Hepatocyte (in vitro differentiated cells): ENCODE data around the gene PIGB. TPM values are rescaled to one million over a fixed set of nuclear protein-coding genes. Genes with fewer than 3 reads are reported as not detected.
A peak's percentile ranks its signal among the peaks of the same experiment; 100 is the strongest.
"Not testable (repeated sequence)": the region's sequence is repeated elsewhere in the genome, so short reads cannot be mapped to it uniquely, and the experiment has no call there.

ENCODE experiments used
- DNase-seq: peaks from one replicate; pipeline ENCODE4 v3.0.0-alpha.2; 2016; ENCODE audit warnings: low spot score
- H2AFZ ChIP-seq: fragments of 200-600 bp; sonication (generic); 2 replicates; pipeline ENCODE4 v1.6.0; 2016; ENCODE audit warnings: antibody characterized with exemption, mild to moderate bottlenecking
- H3K27ac ChIP-seq: fragments of 200-600 bp; sonication (generic); 2 replicates; pipeline ENCODE4 v1.5.1; 2016; ENCODE audit warnings: mild to moderate bottlenecking
- H3K27me3 ChIP-seq: fragments of 200-600 bp; sonication (generic); 2 replicates; pipeline ENCODE4 v1.6.1; 2016
- H3K36me3 ChIP-seq: fragments of 200-600 bp; sonication (generic); replicated peaks from 2 replicates; pipeline ENCODE4 v1.5.1; 2016; ENCODE audit warnings: low read depth; ENCODE audit not compliant: insufficient read depth
- H3K4me1 ChIP-seq: fragments of 200-600 bp; sonication (generic); 2 replicates; pipeline ENCODE4 v1.5.1; 2016; ENCODE audit warnings: mild to moderate bottlenecking, moderate library complexity; ENCODE audit not compliant: insufficient read depth
- H3K4me2 ChIP-seq: fragments of 200-600 bp; sonication (generic); 2 replicates; pipeline ENCODE4 v1.6.0; 2016
- H3K4me3 ChIP-seq: fragments of 200-600 bp; sonication (generic); 2 replicates; pipeline ENCODE4 v1.5.1; 2016; ENCODE audit warnings: mild to moderate bottlenecking
- H3K79me2 ChIP-seq: fragments of 200-600 bp; sonication (generic); 2 replicates; pipeline ENCODE4 v1.6.0; 2017; ENCODE audit warnings: mild to moderate bottlenecking
- H3K9me2 ChIP-seq: fragments of 200-600 bp; sonication (generic); replicated peaks from 2 replicates; pipeline ENCODE4 v1.6.0; 2017; ENCODE audit warnings: mild to moderate bottlenecking; ENCODE audit not compliant: insufficient read depth
- H3K9me3 ChIP-seq: fragments of 200-600 bp; sonication (generic); 2 replicates; pipeline ENCODE4 v1.5.1; 2016; ENCODE audit warnings: low read depth, mild to moderate bottlenecking
- H4K20me1 ChIP-seq: fragments of 200-600 bp; sonication (generic); 2 replicates; pipeline ENCODE4 v1.6.0; 2016; ENCODE audit warnings: mild to moderate bottlenecking; ENCODE audit not compliant: insufficient read depth, poor library complexity, severe bottlenecking
- EZH2 ChIP-seq: fragments of 200-600 bp; sonication (generic); IDR thresholded peaks from 2 replicates; pipeline ENCODE4 v1.6.1; 2016; ENCODE audit warnings: antibody characterized with exemption, mild to moderate bottlenecking, borderline replicate concordance
- EZH2phosphoT487 ChIP-seq: fragments of 200-600 bp; sonication (generic); IDR thresholded peaks from one replicate; pipeline ENCODE4 v1.6.1; 2018; ENCODE audit warnings: antibody characterized with exemption, mild to moderate bottlenecking, low read depth, moderate library complexity; ENCODE audit not compliant: unreplicated experiment, severe bottlenecking
- WGBS: methylation state at CpG from one replicate; pipeline ENCODE4 v1.1.6; 2016; ENCODE audit warnings: low lambda C conversion rate; ENCODE audit errors: missing lambda C conversion rate; 5-methylcytosine and 5-hydroxymethylcytosine counted together
- polyA plus RNA-seq: library from polyadenylated mRNA; unstranded; fragments of >200 nt; fragmentation: Nextera tagmentation; extraction: Ambion mirVana; gene quantifications from 2 replicates; pipeline ENCODE4 v1.2.1, GENCODE V29; 2016
- total RNA-seq: library from RNA; depleted of rRNA; stranded (reverse); fragments of >200 nt; gene quantifications from 2 replicates; pipeline ENCODE4 v1.2.3, GENCODE V29; 2014
- TF ChIP-seq, protein P1 (sequence below): fragments of 200-600 bp; sonication (generic); IDR thresholded peaks from 2 replicates; pipeline ENCODE4 v1.5.1; 2016; ENCODE audit warnings: antibody characterized with exemption, mild to moderate bottlenecking; ENCODE audit not compliant: poor library complexity

The PIGB gene
- total and polyA plus RNA-seq, 2 experiments from 2014 or later, result 12.1 to 13.5 TPM

DNA sequence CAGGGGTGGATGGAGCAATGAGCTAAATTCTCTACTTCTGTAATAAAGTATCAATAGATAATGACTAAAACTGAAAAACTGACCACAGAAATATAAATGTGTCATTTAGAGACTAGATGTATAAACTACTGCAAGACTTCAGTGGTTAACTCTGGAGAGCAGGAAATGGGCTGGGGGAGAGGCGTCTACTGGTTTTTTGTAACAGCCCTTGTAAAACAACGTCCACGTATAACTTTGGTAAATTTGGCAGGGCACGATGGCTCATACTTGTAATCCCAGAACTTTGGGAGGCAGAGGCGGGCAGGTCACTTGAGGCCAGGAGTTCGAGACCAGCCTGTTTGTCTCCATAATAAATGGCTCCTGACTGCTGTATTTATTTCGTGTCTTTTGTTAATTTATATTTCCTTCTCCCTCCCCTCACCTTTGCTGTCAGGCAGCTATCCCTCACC is 41.9 kb upstream of the PIGB start:
- H3K9me2 ChIP-seq, result no peaks in the 10 kb centered on the region
- H4K20me1 ChIP-seq, result no peaks in the 10 kb centered on the region
- H3K79me2 ChIP-seq, result peaks cover 57% of the 10 kb centered on the region
- no peak overlapping the region for H3K27ac ChIP-seq
- TF ChIP-seq EZH2phosphoT487, result no peak
- TF ChIP-seq EZH2, result no peak
- TF ChIP-seq, protein P1, sequence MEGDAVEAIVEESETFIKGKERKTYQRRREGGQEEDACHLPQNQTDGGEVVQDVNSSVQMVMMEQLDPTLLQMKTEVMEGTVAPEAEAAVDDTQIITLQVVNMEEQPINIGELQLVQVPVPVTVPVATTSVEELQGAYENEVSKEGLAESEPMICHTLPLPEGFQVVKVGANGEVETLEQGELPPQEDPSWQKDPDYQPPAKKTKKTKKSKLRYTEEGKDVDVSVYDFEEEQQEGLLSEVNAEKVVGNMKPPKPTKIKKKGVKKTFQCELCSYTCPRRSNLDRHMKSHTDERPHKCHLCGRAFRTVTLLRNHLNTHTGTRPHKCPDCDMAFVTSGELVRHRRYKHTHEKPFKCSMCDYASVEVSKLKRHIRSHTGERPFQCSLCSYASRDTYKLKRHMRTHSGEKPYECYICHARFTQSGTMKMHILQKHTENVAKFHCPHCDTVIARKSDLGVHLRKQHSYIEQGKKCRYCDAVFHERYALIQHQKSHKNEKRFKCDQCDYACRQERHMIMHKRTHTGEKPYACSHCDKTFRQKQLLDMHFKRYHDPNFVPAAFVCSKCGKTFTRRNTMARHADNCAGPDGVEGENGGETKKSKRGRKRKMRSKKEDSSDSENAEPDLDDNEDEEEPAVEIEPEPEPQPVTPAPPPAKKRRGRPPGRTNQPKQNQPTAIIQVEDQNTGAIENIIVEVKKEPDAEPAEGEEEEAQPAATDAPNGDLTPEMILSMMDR, result no peak
- H3K4me2 ChIP-seq, result no peak overlapping the region
- peaks cover 6% of the 10 kb centered on the region for H3K4me1 ChIP-seq
- no peak for DNase-seq
- H3K36me3 ChIP-seq, result no peaks in the 10 kb centered on the region
- no peak overlapping the region for H2AFZ ChIP-seq
- WGBS, result 59% methylated on average over 7 of the region's 7 CpGs
- no peak overlapping the region for H3K4me3 ChIP-seq
- H3K9me3 ChIP-seq, result no peaks in the 10 kb centered on the region
- H3K27me3 ChIP-seq, result no peaks in the 10 kb centered on the region

DNA sequence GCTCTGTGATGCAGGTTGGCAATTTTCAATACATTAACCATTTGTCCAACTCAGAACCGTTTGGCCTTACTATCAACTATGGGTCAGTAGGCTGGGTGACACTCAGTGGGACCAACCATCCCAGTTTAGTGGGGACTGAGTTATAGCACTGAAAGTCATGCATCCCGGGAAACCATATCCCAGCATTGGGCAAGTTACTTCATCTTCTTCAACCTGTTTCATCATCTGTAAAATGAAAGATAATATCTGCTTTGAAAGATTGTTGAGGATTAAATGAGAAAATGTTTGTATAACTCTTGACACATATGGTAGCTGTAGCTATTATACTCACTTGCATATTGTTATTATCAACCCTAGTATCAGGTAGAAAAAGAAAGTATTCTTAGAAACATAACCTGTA is 41.3 kb upstream of the PIGB start:
- no peak overlapping the region for H2AFZ ChIP-seq
- no peaks in the 10 kb centered on the region for H4K20me1 ChIP-seq
- DNase-seq, result no peak
- peaks cover 6% of the 10 kb centered on the region for H3K4me1 ChIP-seq
- H3K36me3 ChIP-seq, result no peaks in the 10 kb centered on the region
- H3K27ac ChIP-seq, result no peak overlapping the region
- H3K4me2 ChIP-seq, result no peak overlapping the region
- peaks cover 54% of the 10 kb centered on the region for H3K79me2 ChIP-seq
- H3K4me3 ChIP-seq, result no peak overlapping the region
- H3K27me3 ChIP-seq, result no peaks in the 10 kb centered on the region
- H3K9me2 ChIP-seq, result no peaks in the 10 kb centered on the region
- 96% methylated on average over 2 of the region's 2 CpGs for WGBS
- no peaks in the 10 kb centered on the region for H3K9me3 ChIP-seq
- TF ChIP-seq, protein P1, result no peak
- TF ChIP-seq EZH2, result no peak
- no peak for TF ChIP-seq EZH2phosphoT487

DNA sequence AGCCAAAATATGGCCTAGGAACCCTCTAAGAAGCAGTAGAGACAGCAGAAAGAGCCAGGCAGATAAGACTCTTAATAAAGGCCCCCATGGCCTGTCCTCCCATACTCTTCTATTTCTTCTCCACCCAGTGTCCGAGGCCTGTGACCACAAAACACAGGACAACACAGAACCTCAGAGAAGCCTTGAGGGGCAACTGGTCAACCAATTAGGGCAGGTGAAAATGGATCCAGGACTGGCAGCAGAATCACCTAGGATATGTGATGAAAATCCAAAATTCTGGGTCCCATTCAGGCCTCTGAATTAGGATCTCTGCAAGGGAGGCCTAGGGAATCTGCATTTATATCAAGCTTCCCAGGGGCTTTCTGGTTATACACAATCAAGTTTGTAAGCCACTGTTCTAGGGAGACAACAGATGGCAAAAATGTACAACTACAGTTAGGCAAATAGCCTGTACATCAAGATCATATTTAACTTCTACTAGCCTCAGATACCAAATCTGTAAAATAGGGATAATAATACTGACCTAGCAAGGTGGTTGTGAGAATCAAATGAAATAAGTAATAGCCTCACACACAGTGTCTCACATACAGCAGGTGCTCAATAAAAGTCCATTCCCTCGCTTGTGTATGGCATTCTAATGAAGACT is 39.8 kb upstream of the PIGB start:
- Histone ChIP-seq H3K27me3 (no peaks in the 10 kb centered on the region), H3K36me3 (no peaks in the 10 kb centered on the region), H3K9me2 (no peaks in the 10 kb centered on the region), H3K4me1 (peaks cover 6% of the 10 kb centered on the region), H4K20me1 (no peaks in the 10 kb centered on the region), H2AFZ (no peak overlapping the region), H3K79me2 (peaks cover 55% of the 10 kb centered on the region), H3K4me2 (no peak overlapping the region), H3K4me3 (no peak overlapping the region), H3K9me3 (no peaks in the 10 kb centered on the region), H3K27ac (peak overlapping the region; percentile 59)
- TF ChIP-seq EZH2phosphoT487 (no peak), EZH2 (no peak)
- TF ChIP-seq, protein P1, result no peak
- 92% methylated on average over 2 of the region's 2 CpGs for WGBS
- no peak for DNase-seq

DNA sequence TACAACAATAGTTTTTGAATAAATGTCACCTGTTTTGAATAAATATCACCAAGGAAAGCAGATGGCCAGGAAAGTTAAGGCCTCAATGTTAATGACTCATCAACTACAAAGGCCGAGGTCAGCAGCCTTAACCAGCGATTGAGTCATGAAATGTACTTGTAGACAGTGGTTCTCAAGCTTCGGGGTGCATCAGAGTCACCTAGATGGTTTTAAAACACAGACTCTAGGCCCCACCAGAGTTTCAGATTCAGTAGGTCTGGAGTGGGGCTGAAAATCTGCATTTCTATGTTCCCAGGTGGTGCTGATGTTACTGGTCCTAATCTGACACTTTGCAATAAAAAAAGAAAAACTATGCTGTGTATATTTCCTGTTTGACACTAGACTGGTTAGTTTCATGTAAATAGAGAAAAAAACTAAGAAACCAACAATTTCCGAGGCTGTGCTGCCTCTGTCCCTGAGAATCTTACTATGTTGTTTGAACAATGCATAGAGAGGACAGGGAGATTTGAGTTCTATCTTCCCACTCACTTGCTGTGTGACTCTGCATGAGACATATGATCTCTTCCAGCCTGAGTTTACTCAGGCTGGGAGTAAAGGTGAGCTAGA is 39.2 kb upstream of the PIGB start:
- no peaks in the 10 kb centered on the region for H4K20me1 ChIP-seq
- peak; percentile 61 for DNase-seq
- peaks cover 6% of the 10 kb centered on the region for H3K4me1 ChIP-seq
- no peaks in the 10 kb centered on the region for H3K9me3 ChIP-seq
- TF ChIP-seq EZH2 (no peak), EZH2phosphoT487 (no peak)
- TF ChIP-seq, protein P1, result no peak
- 66% methylated on average over 4 of the region's 4 CpGs for WGBS
- peak overlapping the region; percentile 76 for H3K27ac ChIP-seq
- no peak overlapping the region for H3K4me2 ChIP-seq
- no peaks in the 10 kb centered on the region for H3K27me3 ChIP-seq
- no peak overlapping the region for H3K4me3 ChIP-seq
- peaks cover 57% of the 10 kb centered on the region for H3K79me2 ChIP-seq
- H3K36me3 ChIP-seq, result no peaks in the 10 kb centered on the region
- no peaks in the 10 kb centered on the region for H3K9me2 ChIP-seq
- H2AFZ ChIP-seq, result no peak overlapping the region

DNA sequence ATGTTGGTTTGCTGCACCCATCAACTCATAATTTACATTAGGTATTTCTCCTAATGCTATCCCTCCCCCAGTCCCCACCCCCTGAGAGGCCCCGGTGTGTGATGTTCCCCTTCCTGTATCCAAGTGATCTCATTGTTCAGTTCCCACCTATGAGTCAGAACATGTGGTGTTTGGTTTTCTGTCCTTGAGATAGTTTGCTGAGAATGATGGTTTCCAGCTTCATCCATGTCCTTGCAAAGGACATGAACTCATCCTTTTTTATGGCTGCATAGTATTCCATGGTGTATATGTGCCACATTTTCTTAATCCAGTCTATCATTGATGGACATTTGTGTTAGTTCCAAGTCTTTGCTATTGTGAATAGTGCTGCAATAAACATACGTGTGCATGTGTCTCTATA is 38.4 kb upstream of the PIGB start:
- not testable (repeated sequence) for H3K4me2 ChIP-seq, H3K4me1 ChIP-seq, H3K36me3 ChIP-seq, H3K27ac ChIP-seq, DNase-seq, H3K9me3 ChIP-seq, H3K9me2 ChIP-seq, H3K27me3 ChIP-seq, H4K20me1 ChIP-seq, H2AFZ ChIP-seq, H3K4me3 ChIP-seq
- H3K79me2 ChIP-seq, result peaks cover 58% of the 10 kb centered on the region
- 100% methylated on average over 2 of the region's 2 CpGs for WGBS
